Ishikawa (cell line): ENCODE results near the gene PDE4B.

Experiments used
- CEBPB ChIP-seq: IDR thresholded peaks from 2 replicates; pipeline ENCODE4 v1.6.1; 2012
- EP300 ChIP-seq: IDR thresholded peaks from 2 replicates; pipeline ENCODE4 v1.6.1; 2012; ENCODE audit warnings: borderline replicate concordance
- FOXM1 ChIP-seq: IDR thresholded peaks from 2 replicates; pipeline ENCODE4 v1.6.1; 2012; ENCODE audit warnings: low read depth, borderline replicate concordance
- NFIC ChIP-seq: IDR thresholded peaks from 2 replicates; pipeline ENCODE4 v1.6.1; 2012
- RAD21 ChIP-seq: IDR thresholded peaks from 2 replicates; pipeline ENCODE4 v1.6.1; 2012; ENCODE audit warnings: low read depth
- TAF1 ChIP-seq: IDR thresholded peaks from 2 replicates; pipeline ENCODE4 v1.6.1; 2012; ENCODE audit warnings: low read depth, mild to moderate bottlenecking
- TEAD4 ChIP-seq: IDR thresholded peaks from 2 replicates; pipeline ENCODE4 v1.6.1; 2012
- ZBTB7A ChIP-seq: IDR thresholded peaks from 2 replicates; pipeline ENCODE4 v1.6.1; 2012; ENCODE audit warnings: low read depth
- TF ChIP-seq, protein P1 (sequence below): IDR thresholded peaks from 2 replicates; pipeline ENCODE4 v1.6.1; 2012

GRCh38 chr1:66320231-66320630, 527.5 kb downstream of the PDE4B start:
- TF ChIP-seq CEBPB (no peak), NFIC (no peak), RAD21 (no peak), EP300 (no peak), TEAD4 (no peak), FOXM1 (no peak), ZBTB7A (no peak), TAF1 (no peak)
- TF ChIP-seq, protein P1, sequence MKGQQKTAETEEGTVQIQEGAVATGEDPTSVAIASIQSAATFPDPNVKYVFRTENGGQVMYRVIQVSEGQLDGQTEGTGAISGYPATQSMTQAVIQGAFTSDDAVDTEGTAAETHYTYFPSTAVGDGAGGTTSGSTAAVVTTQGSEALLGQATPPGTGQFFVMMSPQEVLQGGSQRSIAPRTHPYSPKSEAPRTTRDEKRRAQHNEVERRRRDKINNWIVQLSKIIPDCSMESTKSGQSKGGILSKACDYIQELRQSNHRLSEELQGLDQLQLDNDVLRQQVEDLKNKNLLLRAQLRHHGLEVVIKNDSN, result no peak
